Measurements from ENCODE around the gene ELFN2. TPM values are rescaled to one million over a fixed set of nuclear protein-coding genes. Genes with fewer than 3 reads are reported as not detected.

Gene ELFN2
- total RNA-seq, 1 experiment from 2014 or later = 3.1 TPM

DNA sequence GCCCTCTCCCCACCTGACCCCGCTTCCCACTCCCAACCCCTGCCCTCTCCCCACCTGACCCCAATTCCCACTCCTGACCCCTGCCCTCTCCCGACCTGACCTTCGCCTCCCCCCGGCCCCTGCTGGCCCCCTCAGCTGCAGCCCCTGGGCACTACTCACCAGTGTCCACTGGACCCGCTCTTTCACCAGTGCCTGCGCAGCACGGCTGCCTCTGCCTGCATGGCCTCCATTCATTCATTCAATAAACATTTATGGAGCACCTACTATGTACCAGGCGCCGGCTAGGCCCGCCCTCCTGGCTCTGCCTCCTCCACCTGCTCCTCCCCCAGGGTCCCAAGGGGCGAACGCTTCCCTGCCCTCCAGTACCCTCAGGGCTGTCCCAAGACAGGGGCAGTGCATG, 42.6 kb downstream of the ELFN2 start:
- no peak for DNase-seq (ENCODE audit: low read depth)

DNA sequence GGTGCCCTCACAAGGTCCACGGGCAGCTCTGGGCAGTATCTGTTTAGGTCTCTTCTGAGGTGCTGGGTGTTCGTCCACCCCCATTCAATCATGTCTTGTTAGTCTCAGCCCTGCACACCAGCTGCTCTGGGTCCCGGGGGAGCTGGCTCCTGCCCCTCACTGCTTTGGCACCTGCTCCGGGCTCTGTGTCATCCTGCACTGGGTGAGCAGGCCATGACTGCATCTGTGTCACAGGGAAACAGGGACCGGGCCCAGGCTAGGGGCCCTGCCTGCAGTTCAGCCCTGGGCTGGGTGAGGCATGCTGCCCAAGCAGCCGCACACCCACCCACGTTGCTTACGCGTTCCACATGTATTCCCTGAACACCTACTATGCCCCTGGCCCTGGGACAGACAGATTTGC, 43.9 kb downstream of the ELFN2 start:
- no peak for DNase-seq (ENCODE audit: low read depth)

DNA sequence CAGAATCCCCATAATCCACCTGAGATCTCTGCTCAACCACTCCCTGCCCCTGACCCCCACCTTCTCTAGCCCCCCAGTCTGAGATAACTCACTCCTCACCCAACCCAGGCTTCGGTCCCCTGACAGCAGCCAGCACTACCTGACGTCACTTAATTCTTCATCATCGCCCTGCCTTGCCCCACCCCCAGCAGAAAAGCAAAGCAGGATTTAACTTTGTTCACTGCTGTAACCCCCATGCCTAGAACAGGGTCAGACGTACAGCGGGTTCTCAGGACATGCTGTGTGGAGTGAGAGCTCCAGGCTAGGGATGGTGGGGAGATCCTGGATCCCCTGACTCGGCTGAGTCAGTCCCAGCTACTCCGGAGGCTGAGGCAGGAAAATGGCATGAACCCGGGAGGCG, 45.8 kb downstream of the ELFN2 start:
- DNase-seq (ENCODE audit: low read depth) = no peak

DNA sequence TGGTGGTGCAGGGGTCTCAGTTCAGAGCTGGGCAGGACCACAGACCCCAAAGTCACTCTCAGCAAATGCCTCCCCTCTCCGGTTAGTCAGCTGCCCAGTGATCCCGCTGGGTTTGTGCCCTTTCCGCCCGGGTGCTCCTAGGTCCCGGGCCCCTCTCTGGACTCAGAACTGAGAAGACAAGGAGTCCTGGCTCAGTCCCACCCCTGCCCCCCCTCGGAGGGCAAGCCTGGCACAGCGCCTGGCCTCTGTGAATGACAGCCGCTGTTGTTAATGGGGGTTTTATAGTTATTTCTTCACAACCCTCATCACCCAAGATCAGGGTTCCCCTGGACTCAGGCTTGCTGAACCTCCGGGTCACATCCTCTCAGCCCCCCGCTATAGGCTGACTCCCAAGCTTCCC, 47.6 kb downstream of the ELFN2 start:
- DNase-seq (ENCODE audit: low read depth) = no peak

DNA sequence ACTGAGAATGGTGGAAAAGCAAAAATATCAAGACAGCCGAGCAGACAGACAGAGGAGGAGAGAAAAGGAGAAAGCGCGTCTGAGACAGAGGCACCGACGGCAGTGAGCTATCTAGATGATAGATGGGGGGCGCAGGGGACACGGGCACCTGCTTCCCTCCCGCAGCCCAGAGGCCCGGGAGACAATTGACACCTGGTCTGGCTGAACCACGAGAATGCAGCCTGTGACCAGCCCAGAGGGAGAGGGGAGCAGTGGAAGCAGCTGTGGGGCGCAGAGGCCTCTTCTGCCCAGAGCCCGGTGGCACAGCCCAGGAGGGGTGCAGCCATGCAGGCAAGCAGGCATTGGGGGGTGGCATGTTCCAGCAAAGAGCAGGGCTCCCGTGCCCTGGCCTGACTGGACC, 48.2 kb downstream of the ELFN2 start:
- no peak for DNase-seq (ENCODE audit: low read depth)

DNA sequence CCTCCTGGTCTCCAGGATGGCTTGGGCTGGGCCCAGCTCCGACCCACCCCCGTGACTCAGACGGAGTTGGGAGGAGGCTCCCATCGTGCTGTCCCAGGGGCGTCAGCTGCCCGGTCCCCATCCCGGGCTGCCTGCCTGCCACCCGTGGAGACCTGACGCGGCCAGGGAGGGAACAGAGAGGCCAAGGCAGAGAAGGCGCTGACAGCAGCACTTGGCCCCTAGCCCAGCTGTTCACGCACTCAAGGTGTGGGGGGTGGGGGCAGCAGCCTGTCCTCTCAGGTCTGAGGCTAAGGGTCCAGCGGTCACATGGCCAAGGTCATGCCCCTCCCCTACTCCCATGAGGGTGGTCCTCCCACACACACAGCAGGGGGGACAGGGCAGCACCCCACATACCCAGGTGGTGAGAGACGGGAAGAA, 48.6 kb downstream of the ELFN2 start:
- peak; percentile 29 for DNase-seq (ENCODE audit: low read depth)

DNA sequence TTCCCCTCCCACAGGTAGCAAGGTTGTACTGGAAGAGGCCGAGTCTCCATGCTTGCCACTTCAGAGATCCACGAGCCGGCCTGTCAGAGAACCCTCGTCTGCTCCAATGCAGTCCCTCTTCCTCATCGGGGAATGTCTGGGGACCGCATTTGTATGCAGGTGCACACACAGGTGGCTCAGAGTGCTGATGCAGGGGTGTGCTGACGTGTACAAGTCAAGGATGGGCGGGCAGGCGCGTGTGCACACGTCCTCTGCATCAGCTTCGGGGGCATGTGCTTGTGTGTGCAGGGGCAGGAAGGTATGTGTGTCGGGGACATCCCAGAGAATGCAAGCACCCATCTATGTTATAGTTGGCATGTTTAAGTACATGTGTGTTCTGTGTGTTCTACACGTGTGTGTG, 49.4 kb downstream of the ELFN2 start:
- no peak for DNase-seq (ENCODE audit: low read depth)

DNA sequence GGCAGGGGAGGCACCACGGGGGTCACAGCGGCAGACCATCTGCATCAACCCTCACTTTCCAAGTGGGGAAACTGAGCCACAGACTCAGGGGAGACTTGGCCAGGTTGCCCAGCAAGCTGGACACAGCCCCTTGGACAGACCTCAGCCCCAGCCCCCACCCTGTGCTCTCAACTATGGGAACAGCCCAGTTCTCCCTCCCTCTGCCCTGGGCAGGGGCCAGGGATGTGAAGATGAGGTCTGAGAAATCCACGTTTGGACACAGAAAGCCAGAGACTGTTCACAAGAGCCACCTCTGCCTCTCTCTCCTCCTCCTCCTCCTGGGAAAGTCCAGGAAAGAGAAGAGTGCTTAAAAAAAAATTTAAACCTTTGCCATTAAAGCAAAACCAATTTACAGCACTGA, 50.1 kb downstream of the ELFN2 start:
- no peak for DNase-seq (ENCODE audit: low read depth)

DNA sequence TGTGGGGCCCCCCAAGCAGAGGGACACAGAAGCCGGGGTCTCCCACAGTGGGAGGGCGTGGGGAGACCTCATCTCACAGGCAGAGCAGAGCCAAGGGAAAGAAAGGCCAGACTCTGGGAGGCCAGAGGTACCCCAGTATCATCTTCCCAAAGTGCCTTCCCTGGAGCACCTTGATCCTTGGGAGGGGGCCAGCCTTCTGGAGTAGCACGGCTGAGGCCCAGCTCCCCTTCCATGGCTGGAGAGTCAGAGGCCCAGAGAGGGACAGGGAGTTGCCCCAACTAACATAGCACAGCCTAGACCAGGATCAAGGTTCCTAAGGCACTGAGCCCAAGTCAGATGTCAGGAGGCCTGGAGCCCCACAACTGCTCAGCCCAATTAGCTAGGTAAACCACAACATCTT, 50.6 kb downstream of the ELFN2 start:
- DNase-seq (ENCODE audit: low read depth) = no peak

DNA sequence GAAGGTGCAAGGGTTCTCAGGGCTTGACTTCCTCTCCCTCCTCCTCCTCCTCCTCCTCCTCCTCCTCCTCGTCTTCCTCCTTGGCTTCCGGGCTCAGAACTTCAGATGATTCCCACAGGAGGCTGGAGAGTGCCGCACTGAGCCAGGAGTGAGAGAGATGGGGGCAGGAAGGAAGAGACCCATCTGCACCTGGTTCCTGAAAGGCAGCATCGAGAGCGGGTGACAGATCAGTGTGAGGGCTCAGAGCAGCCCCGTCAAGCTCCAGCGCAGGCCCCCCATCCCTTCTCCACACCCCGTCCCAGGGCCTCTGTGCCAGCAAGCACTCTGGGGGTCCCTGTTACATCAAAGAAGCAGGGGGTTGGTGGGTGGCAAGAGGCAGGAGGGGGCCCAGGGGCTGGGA, 51.5 kb downstream of the ELFN2 start:
- DNase-seq (ENCODE audit: low read depth) = no peak

DNA sequence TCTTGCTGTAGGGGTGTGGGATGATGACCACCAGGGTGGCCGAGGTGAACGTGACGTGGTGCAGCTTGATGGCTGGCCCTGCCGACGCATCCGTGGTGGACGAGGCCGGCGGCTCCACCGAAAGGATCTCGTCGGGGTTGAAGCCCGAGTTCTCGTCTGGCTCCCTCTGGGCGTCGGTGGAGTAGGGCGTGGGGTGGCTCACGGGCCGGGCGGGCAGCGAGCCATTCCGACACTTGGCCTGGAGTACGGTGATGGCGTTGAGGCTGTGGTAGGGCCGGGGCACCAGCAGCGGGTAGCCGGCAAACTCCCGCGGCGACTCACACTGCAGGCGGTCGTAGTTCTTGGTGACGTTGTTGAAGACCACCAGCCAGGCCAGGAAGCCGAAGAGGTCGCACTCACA, 52.7 kb downstream of the ELFN2 start:
- DNase-seq (ENCODE audit: low read depth) = no peak

DNA sequence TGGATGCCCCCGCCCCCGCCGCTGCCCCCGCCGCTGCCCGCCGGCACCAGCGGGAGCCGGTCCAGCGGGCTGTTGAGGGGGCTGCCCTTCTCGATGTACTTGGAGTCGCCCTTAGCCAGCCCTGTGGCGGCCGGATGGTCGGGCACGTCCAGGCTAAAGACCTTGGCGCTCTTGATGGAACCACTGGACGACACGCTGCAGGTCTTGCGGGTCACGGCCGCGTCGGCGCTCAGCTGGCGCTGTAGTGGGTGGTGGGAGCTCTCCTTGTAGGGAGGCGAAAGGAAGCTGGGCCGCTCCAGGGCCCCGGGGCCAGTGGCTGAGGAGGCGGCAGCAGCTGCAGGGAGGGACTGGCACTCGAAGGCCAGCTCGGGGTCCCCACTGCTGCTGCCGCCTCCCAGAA, 53.8 kb downstream of the ELFN2 start:
- no peak for DNase-seq (ENCODE audit: low read depth)

DNA sequence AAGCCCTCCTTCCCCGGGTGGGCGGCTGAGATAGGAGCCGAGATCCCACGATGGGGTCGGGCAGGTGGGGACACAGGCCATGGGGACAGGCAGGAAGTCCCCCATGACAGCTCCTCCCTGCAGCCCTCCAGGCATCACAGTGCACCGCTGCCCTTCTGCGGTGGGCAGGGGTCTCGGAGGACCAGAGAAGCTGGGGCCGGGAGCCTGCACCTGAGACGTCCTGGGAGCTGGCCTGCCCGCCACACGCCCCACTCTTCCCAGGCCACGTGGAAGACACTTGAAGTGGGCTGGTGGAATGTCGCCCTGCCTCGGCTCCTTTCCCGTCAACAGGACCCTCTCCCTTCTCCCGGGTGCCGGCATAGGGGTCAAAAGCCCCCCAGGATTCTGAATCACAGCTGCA, 55.4 kb downstream of the ELFN2 start:
- DNase-seq (ENCODE audit: low read depth) = no peak

DNA sequence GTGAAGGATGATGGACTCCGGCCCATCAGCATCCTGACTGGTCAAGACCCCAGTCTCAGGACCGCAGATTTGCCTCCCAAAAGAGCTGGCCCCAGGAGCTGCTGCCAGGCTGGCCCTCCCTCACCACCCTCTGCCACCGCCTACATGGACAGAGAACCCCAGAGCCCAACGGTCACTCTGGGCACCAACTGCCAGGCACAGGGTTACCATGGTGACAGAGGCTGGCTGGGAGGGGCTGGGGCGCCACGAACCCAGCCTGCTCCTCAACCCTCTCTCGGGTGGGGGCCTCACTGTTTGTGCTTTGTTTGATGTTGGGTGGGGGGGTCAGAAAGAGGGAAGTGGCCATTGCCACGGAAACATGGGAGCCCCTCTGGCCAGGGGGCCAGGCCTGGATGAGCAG, 55.8 kb downstream of the ELFN2 start:
- no peak for DNase-seq (ENCODE audit: low read depth)

DNA sequence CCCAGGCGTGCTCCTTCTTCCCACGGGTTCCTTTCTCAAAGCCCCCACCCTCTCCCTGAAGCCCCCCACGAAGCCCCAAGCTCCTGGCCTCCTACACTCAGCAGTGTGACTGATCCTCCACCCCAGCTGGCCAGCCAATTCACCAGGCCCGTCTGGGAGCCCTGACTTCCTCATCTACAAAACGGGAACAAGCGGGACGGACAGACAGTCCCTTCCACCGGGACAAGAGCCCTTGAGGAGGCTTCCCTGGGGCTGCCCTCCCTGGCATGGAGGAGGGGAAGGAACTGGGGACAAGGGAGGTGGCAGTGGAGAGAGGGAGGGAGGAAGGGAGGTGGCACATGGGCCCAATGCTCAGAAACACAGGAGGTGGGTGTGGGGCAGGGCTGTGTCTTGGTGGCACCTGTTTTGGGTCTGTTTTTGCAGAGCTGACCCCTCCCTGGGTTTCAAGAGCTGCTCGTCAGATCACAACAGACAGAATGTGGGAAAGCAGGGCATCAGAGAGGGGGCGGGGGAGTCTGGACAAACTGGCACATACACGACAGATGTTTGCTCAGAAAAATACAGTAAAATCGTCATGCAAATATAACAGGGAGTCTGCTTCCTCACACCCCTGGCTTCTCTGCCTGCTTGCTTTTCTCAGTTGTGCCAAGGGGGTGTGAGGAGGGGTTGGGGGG, 56.8 kb downstream of the ELFN2 start:
- DNase-seq (ENCODE audit: low read depth) = no peak

DNA sequence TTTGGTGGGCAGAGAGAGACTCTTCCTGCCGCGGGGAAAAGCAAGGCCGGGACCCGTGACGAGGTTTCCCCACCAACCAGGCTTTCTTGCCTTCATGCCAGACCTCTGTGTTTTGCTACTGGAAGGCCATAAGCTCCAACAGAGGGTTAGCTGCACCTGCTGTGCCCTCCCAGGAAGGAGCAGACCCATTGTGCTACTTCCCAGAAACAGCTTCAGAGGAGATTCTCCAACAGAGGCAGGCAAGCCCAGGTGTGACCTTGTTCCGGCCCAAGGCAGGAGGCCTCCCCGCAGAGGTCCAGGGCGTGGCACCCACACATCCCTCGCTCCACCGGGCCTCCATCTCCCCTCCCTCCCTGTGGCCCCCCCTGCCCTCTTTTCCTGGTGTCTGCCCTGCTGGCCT, 57.8 kb downstream of the ELFN2 start:
- DNase-seq (ENCODE audit: low read depth) = no peak

DNA sequence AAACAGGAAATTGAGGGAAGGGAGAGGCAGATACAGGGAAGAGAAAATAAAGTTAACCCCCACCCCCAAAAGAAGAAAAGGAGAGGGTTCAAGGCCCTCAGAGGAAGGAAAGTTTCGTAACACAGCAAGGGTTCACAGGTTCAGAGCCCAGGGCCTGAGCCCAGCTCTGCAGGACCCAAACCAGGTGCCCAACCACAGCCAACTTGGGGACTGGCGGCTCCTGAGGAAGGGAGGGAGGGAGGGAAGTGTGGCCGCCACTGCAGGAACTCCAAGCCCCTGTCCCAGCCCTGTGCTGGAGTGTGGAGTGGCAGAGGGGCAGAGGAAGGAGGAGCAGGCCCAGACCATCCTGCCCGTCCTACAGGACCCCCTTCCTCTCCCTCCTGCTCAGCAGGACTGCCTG, 59.2 kb downstream of the ELFN2 start:
- no peak for DNase-seq (ENCODE audit: low read depth)

DNA sequence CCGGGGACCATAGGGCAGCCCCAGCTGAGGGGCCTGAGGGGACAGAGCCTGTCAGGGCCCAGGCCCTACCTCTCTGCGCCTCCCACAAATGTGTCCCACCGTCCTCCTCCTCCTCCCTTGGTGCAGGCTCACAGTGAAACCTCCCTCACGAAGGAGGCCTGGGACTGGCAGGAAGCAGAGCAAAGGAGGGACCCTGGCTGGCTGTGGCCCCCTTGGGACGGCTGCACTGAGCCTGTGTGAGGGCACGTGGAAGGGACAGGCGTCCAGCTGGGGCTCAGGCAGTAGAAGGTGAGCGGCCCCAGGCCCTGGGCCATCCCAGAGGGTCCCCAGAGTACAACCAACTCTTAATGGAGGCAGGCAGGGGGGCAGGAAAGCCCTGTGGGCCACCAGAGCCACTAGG, 60.7 kb downstream of the ELFN2 start:
- no peak for DNase-seq (ENCODE audit: low read depth)

DNA sequence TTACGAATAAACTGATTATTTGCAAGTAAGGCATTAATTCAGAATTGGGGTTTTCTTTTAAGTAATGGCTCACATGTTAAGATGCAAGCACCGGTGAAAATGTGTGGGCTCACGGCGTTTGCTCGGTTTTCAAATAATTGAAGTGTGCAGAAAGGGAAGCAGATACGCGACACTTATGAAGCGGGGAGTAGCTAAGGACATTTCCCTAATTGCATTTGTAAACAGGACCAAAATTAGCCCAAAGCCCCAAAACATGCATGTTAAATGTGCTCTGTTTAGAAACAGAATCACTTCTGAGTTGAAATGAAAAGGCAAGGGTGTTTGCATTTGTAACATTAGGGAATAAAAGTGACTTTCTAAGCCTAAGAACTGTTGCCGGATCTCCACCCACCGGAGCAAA, 61.3 kb downstream of the ELFN2 start:
- DNase-seq (ENCODE audit: low read depth) = no peak

DNA sequence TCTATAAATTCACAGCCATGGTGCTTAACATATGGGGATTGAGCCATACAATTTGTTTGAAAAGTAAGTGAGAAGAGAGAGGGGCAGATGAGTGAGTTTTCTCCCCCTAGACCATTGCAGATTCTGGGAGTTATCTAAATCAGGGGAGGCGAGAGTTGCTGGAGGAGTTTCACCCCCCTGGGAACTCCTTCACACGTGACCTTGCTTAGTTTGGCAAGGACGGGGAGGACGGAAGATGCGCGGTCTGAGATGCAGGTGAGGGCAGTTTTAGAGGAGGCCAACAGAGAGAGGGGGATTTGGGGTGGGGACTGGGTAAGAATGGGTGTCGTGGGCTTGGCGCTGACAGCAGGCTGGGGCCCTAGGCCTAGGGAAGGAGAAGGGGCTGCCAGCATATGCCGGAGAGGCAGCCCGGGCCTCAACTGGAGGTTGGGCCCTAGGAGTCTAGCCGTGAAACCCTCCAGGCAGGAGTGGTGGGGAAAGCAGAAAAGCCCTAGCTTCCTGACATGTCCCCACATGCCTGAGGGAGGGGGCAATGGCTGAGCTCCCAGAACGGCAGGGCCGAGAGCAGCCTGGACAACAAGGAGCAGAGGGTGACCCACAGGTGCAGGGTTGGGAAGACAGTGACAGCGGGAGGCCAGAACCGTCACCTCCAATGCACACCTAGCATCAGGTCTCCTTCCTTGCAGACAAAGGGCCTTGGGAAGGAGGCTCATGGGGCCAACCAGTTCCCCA, 63.9 kb downstream of the ELFN2 start:
- DNase-seq (ENCODE audit: low read depth) = no peak

DNA sequence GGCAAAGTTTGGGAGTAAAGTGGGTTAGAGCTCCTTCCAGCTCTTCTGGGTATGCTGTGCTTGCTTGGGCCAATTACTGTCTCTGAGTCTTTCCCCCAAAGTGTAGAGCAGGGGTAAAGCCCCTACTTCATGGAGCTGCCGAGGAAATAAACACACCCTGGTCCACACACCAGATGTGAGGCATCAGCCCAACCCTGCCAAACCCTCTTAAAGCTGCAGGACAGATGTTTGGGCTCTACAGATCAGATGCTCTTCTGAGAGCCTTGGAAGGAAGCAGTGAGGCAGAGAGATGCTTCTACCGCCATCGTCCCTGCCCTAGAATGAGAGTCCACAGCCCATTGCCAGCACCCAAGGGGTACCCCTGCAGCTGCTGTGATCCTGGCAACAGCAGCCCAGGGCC, 64.7 kb downstream of the ELFN2 start:
- DNase-seq (ENCODE audit: low read depth) = no peak

DNA sequence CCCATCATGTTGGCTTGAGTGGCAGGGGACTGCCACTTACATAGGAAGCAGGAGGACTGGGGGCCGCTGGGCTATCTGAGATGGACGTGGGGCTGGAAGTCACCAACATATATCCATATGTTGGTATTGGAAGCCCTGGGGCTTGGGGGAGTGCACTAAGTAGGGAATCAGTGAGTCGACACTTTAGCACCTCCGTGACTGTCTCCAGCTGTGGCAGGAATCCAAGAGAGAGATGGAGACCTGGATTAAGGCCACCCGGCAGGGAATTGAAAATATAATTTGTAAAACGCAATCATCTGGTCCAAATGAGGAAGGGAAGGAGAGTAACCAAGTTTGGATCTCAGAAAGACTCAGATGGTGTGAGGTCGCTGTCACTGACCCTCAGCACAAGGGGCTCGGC, 68.4 kb downstream of the ELFN2 start:
- DNase-seq (ENCODE audit: low read depth) = peak; percentile 42

DNA sequence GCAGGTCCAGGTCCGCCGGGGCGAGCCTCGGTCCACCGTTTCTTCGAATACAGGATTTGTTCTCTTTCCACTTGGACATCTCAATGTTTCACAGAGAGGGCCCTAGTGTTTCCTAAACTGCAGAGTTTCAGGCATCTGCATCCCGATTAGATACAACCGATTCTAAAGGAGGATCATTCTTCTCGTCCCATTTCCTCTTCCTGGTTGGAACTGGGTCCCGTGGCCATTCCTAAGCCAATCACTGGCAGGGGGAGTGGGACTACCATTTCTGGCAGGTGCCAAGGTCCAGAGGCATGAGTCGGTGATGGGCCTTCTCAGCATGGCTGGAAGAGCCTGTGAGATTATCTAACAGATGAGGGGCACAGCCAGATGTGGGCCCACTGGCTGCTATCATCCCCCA, 68.9 kb downstream of the ELFN2 start:
- DNase-seq (ENCODE audit: low read depth) = no peak

Measured in M059J (cell line).